Subcutaneous adipose tissue (tissue), 4 donors: ENCODE data around the gene CDH4. TPM values are rescaled to one million over a fixed set of nuclear protein-coding genes. Genes with fewer than 3 reads are reported as not detected.

ENCODE experiments used
- total RNA-seq, 4 donors: library from RNA; depleted of rRNA; stranded (reverse); fragments of >200 nt; gene quantifications; one replicate each; pipeline ENCODE4 v1.1.0, GENCODE V29; 2016
- TF ChIP-seq, protein P1 (sequence below): fragments of 450-650 bp; IDR thresholded peaks from one replicate; pipeline ENCODE4 v1.5.1; 2016; ENCODE audit warnings: low read depth, mild to moderate bottlenecking, control low read depth, antibody characterized with exemption, moderate library complexity

Gene CDH4
- total RNA-seq, 4 donors from 2014 or later: not detected

GRCh38 chr20:61430228-61430624 lies 178.2 kb downstream of the CDH4 start:
- TF ChIP-seq, protein P1, sequence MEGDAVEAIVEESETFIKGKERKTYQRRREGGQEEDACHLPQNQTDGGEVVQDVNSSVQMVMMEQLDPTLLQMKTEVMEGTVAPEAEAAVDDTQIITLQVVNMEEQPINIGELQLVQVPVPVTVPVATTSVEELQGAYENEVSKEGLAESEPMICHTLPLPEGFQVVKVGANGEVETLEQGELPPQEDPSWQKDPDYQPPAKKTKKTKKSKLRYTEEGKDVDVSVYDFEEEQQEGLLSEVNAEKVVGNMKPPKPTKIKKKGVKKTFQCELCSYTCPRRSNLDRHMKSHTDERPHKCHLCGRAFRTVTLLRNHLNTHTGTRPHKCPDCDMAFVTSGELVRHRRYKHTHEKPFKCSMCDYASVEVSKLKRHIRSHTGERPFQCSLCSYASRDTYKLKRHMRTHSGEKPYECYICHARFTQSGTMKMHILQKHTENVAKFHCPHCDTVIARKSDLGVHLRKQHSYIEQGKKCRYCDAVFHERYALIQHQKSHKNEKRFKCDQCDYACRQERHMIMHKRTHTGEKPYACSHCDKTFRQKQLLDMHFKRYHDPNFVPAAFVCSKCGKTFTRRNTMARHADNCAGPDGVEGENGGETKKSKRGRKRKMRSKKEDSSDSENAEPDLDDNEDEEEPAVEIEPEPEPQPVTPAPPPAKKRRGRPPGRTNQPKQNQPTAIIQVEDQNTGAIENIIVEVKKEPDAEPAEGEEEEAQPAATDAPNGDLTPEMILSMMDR: no peak

DNA sequence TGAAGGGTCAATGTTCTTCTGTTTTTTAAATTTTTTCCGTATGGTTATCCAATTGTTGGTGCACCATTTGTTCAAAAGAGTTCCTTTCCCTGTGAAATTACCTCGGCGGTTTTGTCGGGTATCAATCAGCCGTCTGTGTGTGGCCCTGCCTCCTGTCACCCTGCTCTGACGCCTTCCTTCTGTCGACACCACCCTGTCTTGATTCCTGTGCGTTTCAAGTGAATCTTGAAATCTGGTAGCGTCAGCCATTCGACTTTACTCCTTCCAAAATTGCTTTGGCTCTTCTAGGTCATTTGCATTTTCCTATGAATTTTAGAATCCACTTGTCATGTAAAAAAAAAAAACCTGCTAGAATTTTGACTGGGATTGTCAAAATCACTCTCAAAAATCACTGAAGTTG lies 181.1 kb downstream of the CDH4 start:
- TF ChIP-seq, protein P1: no peak

DNA sequence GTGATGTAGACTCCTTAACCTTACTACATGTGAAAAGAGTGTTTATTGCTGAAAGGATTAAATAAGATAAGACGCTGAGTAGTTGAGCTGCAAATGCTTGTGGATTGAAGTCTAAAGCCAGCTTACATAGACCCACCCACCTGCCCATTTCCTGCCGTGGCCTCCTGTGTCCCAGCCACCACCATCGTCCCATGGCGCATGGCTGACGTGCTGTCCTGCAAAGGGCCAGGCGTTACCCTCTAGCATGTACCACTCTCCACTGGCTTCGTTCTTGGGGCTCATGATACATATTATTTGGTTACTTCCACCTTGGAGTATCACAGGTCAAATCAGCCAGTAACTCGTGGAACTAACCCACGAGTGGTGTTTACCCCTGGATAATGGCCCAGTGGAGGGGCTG lies 181.8 kb downstream of the CDH4 start:
- TF ChIP-seq, protein P1: no peak

GRCh38 chr20:61434341-61434781 lies 182.3 kb downstream of the CDH4 start:
- TF ChIP-seq, protein P1: no peak

DNA sequence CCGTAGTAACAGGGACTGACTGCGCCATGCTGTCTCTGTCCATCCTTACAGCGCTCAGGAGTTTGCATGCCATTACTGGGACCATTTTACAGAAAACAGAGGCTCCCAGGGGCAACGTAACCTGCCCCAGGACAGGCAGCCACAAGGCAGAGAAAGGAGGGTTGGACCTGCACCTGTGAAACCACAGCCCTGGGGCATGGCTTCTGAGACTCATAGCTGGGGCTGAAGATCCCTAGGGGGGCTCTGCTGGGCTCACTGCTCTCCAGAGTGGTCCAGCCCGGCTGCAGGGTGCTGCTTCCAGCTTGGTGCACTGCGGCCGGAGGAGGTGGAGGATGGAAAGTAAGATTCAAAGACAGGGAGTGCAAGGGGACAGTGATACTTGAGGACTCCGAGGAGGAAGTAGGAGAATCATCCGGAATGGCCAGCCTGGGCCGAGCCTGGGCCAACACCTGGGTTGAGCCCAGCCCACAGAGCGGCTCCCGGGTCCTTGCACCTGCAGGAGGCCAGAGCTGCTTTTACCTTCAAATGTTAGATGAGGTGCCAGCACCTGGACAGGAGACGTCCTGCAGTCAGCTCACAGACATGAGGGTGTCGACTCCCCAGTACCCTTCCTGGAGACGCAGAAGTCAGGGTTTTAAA lies 183.2 kb downstream of the CDH4 start:
- TF ChIP-seq, protein P1: no peak

GRCh38 chr20:61435823-61436220 lies 183.8 kb downstream of the CDH4 start:
- TF ChIP-seq, protein P1: no peak

- TF ChIP-seq, protein P1: no peak
Measured at GRCh38 chr20:61436283-61436666, 184.2 kb downstream of the CDH4 start.
